Kidney (tissue), 14 donors: ENCODE results near the gene BUD23. TPM values are rescaled to one million over a fixed set of nuclear protein-coding genes. Genes with fewer than 3 reads are reported as not detected.

ENCODE experiments used
- DNase-seq, 5 donors: peaks; one replicate each; pipeline ENCODE4 v3.0.0-alpha.2; 2013 to 2020
- FAIRE-seq: peaks from 2 replicates; lab custom pipeline; 2012; peaks lifted over from hg19 to GRCh38; lab: Jason Lieb, UNC
- H3K27ac ChIP-seq, 2 donors: one replicate each; pipeline ENCODE4 v1.7.0; 2013; ENCODE audit warnings: low read depth in 2 of 2, low read length in 2 of 2, inconsistent platforms in 1 of 2
- H3K27me3 ChIP-seq: one replicate; pipeline ENCODE4 v1.7.1; 2013; ENCODE audit warnings: low read length, inconsistent platforms; ENCODE audit not compliant: control insufficient read depth, insufficient read depth
- H3K36me3 ChIP-seq, 3 donors: one replicate each; pipeline versions ENCODE4 v1.7.0 to v1.7.1; 2013; ENCODE audit warnings: low read length in 3 of 3, control low read depth in 1 of 3, inconsistent platforms in 1 of 3; ENCODE audit not compliant: insufficient read depth in 3 of 3, control insufficient read depth in 2 of 3
- H3K4me1 ChIP-seq, 3 donors: one replicate each; pipeline versions ENCODE4 v1.7.0 to v1.7.1; 2013; ENCODE audit warnings: low read length in 3 of 3, inconsistent platforms in 1 of 3, low read depth in 1 of 3; ENCODE audit not compliant: control insufficient read depth in 2 of 3, insufficient read depth in 2 of 3
- H3K4me3 ChIP-seq, 3 donors: one replicate each; pipeline versions ENCODE4 v1.7.0 to v1.8.1; 2013; ENCODE audit warnings: low read length in 3 of 3, control low read depth in 1 of 3, inconsistent platforms in 1 of 3
- H3K9ac ChIP-seq, 3 donors: one replicate each; pipeline versions ENCODE4 v1.7.0 to v1.7.1; 2013; ENCODE audit warnings: low read length in 3 of 3, control low read depth in 1 of 3, inconsistent platforms in 1 of 3
- H3K9me3 ChIP-seq, 3 donors: one replicate each; pipeline versions ENCODE4 v1.7.0 to v1.7.1; 2013; ENCODE audit warnings: low read length in 3 of 3, control low read depth in 1 of 3, inconsistent platforms in 1 of 3; ENCODE audit not compliant: control insufficient read depth in 2 of 3, insufficient read depth in 1 of 3
- intact Hi-C: fragments of 100-400 bp; cut with DNase I; formaldehyde crosslinking; loops from one replicate; pipeline ENCODE4 v1.11.1; 2022
- polyA plus RNA-seq: library from polyadenylated mRNA; stranded (reverse); fragments of 350-450 nt; fragmentation: Illumina TruSeq; extraction: RNeasy Lipid Tissue Mini Kit (QIAGEN cat#74804); gene quantifications from one replicate; pipeline ENCODE4 v1.2.3, GENCODE V29; 2014; ENCODE audit warnings: low read depth, low replicate concordance; ENCODE audit not compliant: insufficient read depth
- total RNA-seq: library from RNA; stranded (reverse); fragmentation: NEBNext Ultra II Directional; extraction: Animal tissue kit (Norgen Biotek cat#: 25700); gene quantifications from one replicate; pipeline ENCODE4 v1.2.1, GENCODE V29; 2021
- TF ChIP-seq, protein P1 (sequence below): IDR thresholded peaks from 3 replicates; pipeline ENCODE4 v1.5.1; 2012; ENCODE audit warnings: mild to moderate bottlenecking, moderate library complexity, borderline replicate concordance; ENCODE audit not compliant: insufficient read depth; ENCODE audit errors: extremely low read depth
- donor health status: control.
- donor health status: control.
- donor health status: control.
- donor health status: control.
- donor health status: control.
- donor health status: DM: yes; HTN: yes; CAD: no.
- donor health status: Normal renal cell carcinoma (clear cell type).

The BUD23 gene
- total and polyA plus RNA-seq, 2 donors from 2014 or later, result 61.0 to 92.7 TPM

DNA sequence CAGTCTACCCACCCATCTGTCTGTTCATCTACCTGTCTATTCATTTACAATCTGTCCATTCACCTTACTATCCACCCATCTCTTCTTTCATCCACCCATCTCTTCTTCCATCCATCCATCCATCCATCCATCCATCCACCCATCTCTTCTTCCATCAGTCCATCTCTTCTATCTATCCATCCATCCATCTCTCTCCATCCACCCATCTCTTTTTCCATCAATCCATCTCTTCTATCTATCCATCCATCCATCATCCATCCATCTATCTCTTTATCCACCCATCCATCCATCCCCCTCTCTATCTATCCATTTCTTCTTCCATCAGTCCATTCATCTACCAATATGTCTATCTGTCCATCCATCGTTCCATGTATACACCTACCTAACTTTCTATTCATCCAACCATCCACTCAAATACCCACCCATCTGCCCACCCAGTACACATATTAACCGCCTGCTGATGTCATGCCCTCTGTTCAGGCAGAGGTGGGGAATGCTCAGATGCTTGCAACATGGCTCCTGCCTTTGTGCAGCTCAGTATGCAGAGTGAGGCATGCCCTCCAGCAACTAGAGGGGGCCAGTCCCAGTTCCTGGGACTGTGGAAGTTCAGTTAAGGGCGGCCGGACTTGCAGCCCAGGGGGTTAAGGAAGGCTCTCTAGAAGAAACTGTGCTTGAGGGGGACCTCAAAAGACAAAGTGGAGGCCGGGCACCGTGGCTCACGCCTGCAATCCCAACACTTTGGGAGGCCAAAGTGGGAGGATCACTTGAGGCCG lies 47.8 kb upstream of the BUD23 start:
- Histone ChIP-seq H3K9ac (no peak overlapping the region), H3K4me3 (no peak overlapping the region), H3K27ac (no peak overlapping the region), H3K36me3 (no peaks in the 10 kb centered on the region), H3K9me3 (no peaks in the 10 kb centered on the region), H3K4me1 (no peaks in the 10 kb centered on the region), H3K27me3 (no peaks in the 10 kb centered on the region)
- TF ChIP-seq, protein P1, sequence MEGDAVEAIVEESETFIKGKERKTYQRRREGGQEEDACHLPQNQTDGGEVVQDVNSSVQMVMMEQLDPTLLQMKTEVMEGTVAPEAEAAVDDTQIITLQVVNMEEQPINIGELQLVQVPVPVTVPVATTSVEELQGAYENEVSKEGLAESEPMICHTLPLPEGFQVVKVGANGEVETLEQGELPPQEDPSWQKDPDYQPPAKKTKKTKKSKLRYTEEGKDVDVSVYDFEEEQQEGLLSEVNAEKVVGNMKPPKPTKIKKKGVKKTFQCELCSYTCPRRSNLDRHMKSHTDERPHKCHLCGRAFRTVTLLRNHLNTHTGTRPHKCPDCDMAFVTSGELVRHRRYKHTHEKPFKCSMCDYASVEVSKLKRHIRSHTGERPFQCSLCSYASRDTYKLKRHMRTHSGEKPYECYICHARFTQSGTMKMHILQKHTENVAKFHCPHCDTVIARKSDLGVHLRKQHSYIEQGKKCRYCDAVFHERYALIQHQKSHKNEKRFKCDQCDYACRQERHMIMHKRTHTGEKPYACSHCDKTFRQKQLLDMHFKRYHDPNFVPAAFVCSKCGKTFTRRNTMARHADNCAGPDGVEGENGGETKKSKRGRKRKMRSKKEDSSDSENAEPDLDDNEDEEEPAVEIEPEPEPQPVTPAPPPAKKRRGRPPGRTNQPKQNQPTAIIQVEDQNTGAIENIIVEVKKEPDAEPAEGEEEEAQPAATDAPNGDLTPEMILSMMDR, result no peak
- DNase-seq, result no peak
- intact Hi-C loops, result no loop called here
- FAIRE-seq, result no peak

DNA sequence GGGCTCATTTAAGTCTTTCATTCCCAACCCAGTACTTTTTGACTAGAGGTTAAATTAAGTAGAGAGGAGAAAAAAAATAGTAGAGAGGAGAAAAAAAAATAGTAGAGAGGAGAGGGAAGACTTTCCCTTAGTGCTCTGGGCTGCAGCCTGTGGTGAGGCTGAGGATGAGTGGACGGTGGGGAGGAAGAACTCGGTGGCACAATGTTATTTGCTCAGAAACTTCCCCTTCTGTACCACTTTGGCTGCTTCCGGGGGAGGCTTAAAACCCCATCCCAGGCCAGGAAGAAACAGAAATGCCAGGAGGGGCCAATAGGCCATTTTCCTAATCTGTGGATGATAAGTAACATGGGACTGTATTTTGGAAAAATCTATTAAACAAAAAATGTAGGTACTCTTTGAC lies 44.5 kb upstream of the BUD23 start:
- intact Hi-C loops, result no loop called here
- Histone ChIP-seq H3K9ac (no peak overlapping the region), H3K4me3 (no peak overlapping the region), H3K4me1 (no peaks in the 10 kb centered on the region), H3K9me3 (peaks cover 0 to 5% (median 0%) of the 10 kb centered on the region in 3 donors), H3K36me3 (no peaks in the 10 kb centered on the region), H3K27ac (no peak overlapping the region), H3K27me3 (no peaks in the 10 kb centered on the region)
- FAIRE-seq (no peak), DNase-seq (no peak)
- TF ChIP-seq, protein P1, result no peak

DNA sequence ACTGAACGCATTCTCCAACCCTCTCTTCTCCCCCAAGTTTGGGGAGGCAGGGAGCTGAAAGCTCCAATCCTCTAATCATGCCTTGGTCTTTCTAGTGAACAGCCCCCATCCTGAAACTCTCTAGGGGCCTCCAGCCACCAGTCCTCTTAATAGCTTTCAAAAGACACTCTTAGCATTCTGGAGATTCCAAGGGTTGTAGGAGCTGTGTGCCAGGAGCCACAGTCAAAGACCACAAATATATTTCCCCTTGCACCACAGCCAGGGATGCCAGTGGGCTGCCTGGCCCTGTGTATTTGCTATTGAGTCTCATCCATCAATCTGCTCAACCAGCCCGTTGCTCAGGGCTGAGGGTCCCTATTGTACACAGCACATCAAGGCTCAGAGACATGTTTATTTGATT lies 40.6 kb upstream of the BUD23 start:
- Histone ChIP-seq H3K4me1 (no peaks in the 10 kb centered on the region), H3K36me3 (no peaks in the 10 kb centered on the region), H3K27me3 (no peaks in the 10 kb centered on the region), H3K9ac (no peak overlapping the region), H3K9me3 (peaks cover 0 to 5% (median 0%) of the 10 kb centered on the region in 3 donors), H3K4me3 (no peak overlapping the region), H3K27ac (no peak overlapping the region)
- FAIRE-seq (no peak), DNase-seq (no peak)
- intact Hi-C loops, result no loop called here
- TF ChIP-seq, protein P1, result no peak
